Measurements from ENCODE around the gene DGKA.

DNA sequence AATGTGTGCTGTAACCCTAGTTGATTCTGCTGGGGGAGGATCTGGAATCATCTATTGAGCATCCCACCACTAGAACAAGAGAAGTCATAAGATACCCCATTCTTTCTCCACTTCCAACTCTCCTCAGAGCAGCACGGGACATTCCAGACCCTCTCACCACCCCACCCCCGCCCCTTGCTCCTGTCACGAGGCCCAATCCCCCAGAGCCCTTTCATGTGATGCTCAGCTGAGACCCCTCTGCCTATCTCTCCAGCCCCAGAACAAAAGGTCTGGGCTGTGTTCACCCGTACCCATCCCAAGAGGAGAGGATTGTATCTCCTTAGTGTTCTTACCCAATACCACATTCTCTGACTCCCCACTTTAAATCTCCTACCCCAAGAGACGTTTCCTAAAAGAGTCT is 34.3 kb downstream of the DGKA start:
- TF ChIP-seq POLR2A (IDR thresholded peaks at IDR 0.05) = no peak
- TF ChIP-seq, protein P1, sequence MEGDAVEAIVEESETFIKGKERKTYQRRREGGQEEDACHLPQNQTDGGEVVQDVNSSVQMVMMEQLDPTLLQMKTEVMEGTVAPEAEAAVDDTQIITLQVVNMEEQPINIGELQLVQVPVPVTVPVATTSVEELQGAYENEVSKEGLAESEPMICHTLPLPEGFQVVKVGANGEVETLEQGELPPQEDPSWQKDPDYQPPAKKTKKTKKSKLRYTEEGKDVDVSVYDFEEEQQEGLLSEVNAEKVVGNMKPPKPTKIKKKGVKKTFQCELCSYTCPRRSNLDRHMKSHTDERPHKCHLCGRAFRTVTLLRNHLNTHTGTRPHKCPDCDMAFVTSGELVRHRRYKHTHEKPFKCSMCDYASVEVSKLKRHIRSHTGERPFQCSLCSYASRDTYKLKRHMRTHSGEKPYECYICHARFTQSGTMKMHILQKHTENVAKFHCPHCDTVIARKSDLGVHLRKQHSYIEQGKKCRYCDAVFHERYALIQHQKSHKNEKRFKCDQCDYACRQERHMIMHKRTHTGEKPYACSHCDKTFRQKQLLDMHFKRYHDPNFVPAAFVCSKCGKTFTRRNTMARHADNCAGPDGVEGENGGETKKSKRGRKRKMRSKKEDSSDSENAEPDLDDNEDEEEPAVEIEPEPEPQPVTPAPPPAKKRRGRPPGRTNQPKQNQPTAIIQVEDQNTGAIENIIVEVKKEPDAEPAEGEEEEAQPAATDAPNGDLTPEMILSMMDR (IDR thresholded peaks at IDR 0.05) = no peak
